T-helper 1 cell treated with Interleukin-12 subunit alpha and Interleukin-12 subunit beta and Interleukin-4 antibody, amounts not matched to agents 30 ng/mL and 1 ng/mL, for 36 hours (primary cell): ENCODE data around the gene SLC9A9. TPM values are rescaled to one million over a fixed set of nuclear protein-coding genes. Genes with fewer than 3 reads are reported as not detected.
"Not testable (repeated sequence)": the region's sequence is repeated elsewhere in the genome, so short reads cannot be mapped to it uniquely, and the experiment has no call there.

Experiments used
- intact Hi-C: fragments of 100-400 bp; cut with micrococcal nuclease; formaldehyde crosslinking; loops from one replicate; pipeline ENCODE4 v1.15.1; 2024
- total RNA-seq: library from RNA; stranded (reverse); gene quantifications from 2 replicates; pipeline ENCODE4 v1.2.3, GENCODE V29; 2022

SLC9A9 gene
- total RNA-seq, 1 donor from 2014 or later: 19.3 TPM

DNA sequence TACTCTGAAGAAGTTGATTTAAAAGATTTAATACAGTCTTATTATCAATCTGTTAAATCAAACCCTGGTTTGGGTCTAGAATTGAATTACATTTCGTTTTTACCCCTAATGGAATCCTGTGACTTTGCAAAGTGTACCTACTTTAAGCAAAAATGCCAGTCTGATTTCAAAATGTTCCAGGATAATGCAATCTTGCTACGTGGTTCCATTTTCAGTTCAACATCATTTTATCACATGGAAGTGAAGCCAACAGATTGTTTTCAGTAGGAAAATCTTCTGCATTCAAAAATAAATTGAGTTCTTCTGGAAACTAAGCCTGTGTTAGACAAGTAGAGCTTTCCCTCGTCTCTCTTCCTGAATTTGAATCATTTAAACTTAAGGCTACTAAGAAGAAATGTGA lies 372.3 kb downstream of the SLC9A9 start:
- intact Hi-C loops: no loop called here

- intact Hi-C loops: no loop called here
Observed at GRCh38 chr3:143472731-143473523, 375.3 kb downstream of the SLC9A9 start.

- intact Hi-C loops: no loop called here
Observed at GRCh38 chr3:143471705-143472104, 376.6 kb downstream of the SLC9A9 start.

DNA sequence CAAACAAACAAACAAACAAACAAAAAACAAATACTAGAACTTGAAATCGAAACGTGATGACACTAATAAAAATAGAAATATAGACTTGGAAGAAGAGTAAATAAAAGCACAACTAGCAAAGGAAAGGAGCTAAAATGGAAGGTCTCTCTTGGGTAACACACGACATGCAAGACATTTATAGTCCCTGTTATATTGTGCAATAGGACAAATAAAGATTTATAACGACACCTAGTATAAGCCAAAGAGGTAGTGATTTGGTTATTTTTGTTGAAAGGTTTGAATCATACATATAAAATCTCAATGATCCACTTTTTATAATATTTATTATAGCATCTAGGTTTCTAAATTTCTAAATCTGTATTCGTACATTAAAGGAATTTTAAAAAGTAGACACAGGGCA lies 379.1 kb downstream of the SLC9A9 start:
- intact Hi-C loops: no loop called here

DNA sequence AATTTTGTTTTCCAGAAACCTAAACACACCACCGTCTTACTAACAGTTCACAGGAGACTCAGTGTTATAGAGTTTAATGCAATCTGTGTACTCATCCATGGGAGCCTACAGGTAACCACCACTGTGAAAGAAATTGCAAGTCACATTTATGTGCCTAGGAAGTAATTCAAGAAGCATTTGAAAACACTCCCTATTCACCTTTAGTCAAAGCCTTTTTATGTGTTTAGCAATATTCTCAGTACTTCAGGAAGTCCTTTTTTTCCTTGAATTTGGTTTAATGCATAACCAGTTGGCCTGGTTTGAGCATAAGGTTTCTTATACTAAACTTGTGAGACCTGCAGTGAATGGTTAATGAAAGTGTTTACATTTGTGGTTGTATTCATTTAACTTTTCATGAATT lies 382.6 kb downstream of the SLC9A9 start:
- intact Hi-C loops: no loop called here

DNA sequence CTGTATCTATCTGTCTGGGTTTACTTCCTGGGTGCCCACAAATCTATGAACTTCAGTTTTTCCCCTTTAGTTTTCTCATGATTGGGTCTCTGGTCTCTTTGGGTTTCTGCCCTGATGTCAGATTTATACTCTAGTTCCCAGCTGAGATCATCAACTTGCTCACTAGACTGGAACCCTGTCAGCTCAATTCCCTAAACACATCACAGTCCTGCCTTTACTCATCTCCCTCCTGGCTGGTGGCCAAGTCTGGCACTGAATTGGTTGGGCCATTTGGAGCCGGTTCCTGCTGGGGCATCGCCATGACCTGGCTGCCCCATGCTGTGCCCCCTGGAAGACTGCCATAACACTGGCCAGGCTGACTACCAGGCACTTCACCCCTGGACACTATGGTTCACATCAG lies 383.4 kb downstream of the SLC9A9 start:
- intact Hi-C loops: no loop called here

DNA sequence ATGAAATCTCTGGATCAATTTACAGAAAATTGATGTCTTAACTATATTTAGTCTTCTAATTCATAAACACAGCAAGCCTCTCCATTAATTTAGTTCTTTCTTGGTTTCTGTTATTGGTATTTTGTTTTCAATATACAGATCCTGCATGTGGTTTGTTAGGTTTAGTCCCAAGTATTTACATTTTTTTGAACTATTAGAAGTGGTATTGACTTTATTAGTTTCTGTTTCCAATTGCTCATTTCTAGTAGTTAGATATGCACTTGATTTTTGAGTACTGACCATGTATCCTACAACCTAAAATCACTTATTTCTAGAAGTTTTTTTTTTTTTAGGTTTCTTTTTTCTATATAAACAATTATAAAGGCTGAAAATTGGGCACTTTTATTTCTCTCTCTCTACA lies 392.8 kb downstream of the SLC9A9 start:
- intact Hi-C loops: no loop called here

DNA sequence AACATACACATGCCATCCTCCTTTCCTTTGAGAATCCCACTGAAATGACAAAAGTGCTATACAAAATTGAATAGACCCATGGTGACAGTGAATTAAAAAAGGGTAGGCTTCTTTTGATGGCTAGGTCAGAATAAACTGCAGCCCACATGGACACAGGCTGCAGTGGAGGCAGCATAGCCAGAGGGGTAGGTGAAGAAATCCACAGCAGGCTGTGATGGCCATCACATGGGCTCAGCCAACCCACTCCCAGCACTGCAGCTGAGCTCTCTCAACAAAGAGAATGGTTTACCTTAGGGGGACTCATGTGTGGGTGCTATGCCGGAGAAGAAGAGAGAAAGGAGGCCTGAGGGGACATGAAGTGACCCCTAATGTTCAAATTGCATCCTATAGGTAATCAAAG lies 397.6 kb downstream of the SLC9A9 start:
- intact Hi-C loops: loop anchor here (5.0 kb wide), 1 partner anchor 87 kb away; no protein-coding TSS in a partner anchor

DNA sequence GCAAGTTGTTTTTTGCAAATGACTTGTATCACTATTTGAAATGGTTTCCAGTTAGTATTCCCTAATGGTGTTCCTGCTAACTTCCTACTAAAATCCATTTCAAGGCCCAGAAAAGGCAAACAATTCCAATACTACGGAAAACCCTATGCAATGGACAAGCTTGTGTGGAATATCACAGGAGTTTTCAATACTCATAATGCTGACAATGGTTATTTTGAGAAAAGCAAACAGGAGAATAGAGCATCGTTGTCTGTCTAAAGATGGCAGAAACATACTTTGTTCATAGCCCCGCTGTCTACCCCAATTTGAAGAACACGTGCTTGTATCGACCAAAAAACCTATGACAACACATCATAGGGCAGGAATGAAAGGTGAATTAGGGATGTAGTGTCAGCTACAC lies 400.8 kb downstream of the SLC9A9 start:
- intact Hi-C loops: loop anchor here (5.0 kb wide), 1 partner anchor 280 kb away; no protein-coding TSS in a partner anchor

- intact Hi-C loops: loop anchor here (2.0 to 5.0 kb wide), 2 partner anchors 278 to 326 kb away; partner anchors contain the start of gene CHST2
Observed at GRCh38 chr3:143445118-143445517, 403.1 kb downstream of the SLC9A9 start.

GRCh38 chr3:143443851-143444331 lies 404.4 kb downstream of the SLC9A9 start:
- intact Hi-C loops: loop anchor here (2.0 kb wide), 1 partner anchor 325 kb away; the partner anchor contains the start of gene CHST2

DNA sequence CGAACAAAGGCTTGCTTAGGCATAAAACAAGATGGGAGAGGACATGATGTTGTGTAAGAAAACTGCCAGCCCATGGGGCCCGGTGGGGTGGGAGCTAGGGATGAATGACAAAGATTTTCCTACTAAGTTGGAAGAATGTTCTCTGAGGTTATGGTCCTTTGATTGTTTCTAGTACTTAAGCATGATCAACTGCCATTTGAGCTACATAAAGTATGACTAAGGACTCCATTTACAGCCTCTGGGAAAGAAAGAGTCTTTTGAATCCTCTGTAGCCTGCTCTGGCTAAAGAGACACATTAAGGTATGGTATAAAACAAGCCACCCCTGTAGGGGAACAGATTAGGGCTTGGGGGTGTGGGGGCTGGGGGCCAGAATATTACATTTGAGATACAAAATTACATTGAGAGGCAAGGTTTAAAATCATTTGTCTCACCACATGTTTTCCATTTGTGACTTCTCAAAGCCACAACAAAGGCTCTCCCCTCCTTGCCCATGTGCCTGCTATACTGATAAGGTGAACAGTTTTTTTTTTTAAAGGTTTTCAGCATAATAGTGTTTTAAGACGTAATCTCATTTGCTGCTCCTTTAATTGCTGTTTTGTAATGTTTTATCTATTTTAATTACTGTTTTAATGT lies 405.3 kb downstream of the SLC9A9 start:
- intact Hi-C loops: no loop called here

DNA sequence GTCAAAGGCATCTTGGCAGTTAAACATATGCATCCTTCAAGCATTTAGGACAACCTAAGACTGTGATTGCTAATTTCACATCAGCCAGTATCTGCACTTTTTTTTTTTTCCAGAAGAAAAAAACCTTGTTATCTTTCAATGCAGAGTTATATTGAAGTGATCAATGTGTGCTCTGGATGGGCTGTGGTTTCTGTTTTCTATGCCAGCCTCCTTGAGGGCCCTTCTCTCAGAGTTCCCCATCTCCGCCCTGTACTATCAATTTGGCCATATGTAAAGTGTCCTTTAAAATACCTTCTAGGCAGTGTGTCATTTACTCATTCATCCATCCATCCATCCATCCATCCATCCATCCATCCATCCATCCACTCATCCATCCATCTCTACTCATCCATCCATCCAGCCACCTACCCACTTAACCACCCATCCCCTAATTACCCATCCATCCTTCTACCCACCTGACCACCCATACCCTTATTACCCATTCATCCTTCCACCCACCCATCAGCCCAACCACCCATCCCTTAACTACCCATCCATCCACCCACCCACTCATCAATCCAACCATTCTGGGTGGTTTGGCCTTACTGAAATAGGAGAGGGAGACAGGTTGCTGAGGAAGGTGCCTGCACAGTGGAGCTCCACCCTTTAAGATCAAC lies 406.6 kb downstream of the SLC9A9 start:
- intact Hi-C loops: no loop called here

- intact Hi-C loops: no loop called here
Observed at GRCh38 chr3:143439817-143440216, 408.5 kb downstream of the SLC9A9 start.

- intact Hi-C loops: no loop called here
Observed at GRCh38 chr3:143437405-143437804, 410.9 kb downstream of the SLC9A9 start.

DNA sequence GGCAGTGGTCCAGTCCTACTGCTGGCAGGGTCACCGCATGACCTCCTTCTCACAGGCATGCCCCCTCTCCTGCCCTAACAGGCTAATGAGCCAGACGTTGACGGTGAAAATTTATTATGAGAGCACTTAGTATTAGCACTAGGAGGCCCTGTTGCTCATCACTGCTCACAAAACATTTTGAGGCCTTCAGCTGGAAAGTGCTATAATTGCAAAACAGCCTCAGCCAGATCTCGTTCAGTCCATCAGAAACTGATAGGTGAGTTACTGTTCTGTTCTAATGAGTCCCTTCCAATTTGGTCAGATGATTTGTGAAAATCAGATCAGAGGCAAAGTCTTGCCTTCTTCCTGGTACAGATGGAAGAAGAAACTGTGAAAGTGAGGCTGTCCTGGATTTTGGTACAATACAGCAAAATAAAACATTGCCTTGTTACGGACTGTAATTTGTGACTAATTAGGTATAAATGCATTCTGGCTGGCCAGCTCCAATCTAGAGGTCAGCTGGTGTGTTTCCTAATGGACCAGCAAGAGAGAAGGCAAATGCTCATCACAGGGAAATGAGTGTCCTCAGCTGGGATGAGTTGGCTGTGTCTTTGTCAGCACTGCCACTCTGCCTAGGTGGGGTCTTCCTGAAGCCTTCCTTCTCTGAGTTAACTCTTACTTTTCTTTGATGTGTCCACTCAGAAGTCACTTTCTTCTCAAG lies 411.9 kb downstream of the SLC9A9 start:
- intact Hi-C loops: no loop called here

DNA sequence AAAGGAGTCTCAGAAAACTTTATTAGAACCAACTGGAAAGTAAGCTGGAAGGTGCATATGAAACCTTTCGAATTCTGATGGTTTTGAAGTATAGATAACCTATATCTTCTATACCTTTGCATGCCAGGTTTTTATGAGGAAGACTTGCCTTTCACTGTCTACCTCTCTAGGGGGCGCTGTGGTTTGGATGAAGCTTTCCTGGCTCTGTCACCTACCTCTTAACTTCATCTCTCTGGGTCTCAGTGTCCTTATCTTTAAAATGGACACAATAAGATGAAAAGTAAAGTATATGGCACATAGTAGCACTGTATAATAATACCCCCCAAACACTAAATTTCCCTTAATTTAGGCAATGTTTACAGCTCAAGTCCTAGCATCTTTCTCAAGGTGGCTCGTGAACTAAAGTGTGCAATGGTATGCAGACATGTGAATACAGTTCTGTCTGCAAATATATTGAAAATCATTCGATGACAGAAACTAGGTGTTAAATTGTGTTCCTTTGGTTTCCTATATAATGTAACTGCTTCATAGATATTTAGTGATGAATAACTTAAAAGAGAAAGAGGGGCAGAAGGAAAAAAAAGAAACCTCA lies 414.4 kb downstream of the SLC9A9 start:
- intact Hi-C loops: loop anchor here (1.0 kb wide), 2 partner anchors 210 to 240 kb away; no protein-coding TSS in a partner anchor

DNA sequence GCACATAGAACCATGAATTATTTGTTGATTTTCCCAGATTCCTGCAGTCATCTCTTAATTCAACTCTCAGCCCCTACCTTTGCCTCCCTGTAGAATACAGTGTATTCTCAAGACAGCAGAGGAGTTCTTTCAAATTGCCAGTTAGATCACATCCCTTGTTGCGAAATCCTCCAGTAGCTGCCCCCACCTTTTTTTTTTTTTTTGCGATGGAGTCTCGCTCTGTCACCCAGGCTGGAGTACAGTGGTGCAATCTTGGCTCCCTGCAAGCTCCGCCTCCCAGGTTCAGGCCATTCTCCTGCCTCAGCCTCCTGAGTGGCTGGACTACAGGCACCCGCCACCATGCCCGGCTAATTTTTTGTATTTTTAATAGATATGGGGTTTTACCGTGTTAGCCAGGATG lies 417.0 kb downstream of the SLC9A9 start:
- intact Hi-C loops: not testable (repeated sequence)

DNA sequence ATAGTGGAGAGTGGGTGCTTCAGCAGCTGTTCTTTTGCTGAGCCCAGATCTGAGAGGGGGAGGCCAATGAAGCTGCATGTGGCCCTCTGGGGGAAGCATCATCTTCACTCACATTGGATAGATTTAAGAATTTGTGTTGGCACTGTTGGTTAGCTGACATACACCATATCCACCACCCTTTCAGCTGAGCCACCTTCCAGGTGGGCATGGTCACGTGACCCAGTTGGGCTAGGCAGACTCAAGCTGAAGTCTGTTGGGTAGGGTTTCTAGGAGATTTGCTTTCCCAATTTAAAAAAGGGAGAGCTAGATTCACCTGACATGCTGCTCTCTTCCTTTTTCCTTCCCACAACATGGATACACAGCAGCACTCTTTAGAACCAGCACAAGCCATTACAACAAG lies 417.7 kb downstream of the SLC9A9 start:
- intact Hi-C loops: no loop called here

DNA sequence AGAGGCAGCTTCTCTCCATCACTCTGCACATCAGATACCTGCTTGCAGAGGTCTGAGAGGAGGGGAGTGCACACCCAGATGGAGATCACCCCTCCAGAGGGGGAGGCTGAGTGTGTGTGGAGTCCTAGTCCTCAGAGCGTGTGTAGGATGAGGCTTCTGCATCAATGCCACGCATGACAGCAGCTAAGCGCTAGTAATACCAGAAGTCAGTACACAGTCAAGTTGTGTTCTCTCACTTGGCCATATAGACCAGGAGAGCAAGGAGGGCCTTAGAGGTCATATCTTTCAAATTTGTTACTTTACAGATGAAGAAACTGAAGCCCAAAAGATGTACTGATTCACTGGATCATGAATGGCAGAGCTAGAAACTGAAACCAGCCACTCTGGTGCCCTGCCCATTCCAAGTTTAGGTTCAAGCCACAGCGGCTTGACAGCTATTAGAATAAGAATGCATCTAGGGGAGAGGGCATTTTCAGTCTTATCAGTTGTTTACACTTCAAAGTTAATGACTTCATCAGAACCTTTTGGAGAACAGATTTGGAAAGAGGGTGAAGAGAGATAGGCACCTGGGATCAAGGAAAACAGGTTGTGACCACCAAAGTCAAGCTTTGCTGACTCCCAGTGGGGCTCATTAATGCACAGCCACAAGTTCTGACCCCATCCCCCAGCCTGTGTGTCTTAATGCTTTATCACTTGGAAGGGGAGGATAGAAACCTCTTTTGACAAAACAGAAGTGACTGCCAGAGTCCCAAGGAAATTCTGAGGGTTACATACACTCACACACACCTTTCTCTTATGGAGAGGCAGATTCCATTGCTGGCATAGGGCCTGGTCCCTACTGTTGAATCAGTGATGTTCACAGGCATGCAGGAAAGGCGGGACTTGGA lies 418.4 kb downstream of the SLC9A9 start:
- intact Hi-C loops: no loop called here
